ENCODE data around the gene AIP.

Gene AIP

GRCh38 chr11:67517784-67518552 lies 35.1 kb downstream of the AIP start:
- TF ChIP-seq Cebpa-rat (IDR thresholded peaks at IDR 0.05), result no peak
- no peaks in the 10 kb centered on the region for H3K36me3 ChIP-seq
- H3K27me3 ChIP-seq, result no peaks in the 10 kb centered on the region
- no peak overlapping the region for H3K9ac ChIP-seq
- no peak overlapping the region for H3K4me2 ChIP-seq
- no peak overlapping the region for H3K27ac ChIP-seq
- no peaks in the 10 kb centered on the region for H3K9me3 ChIP-seq
- H4K20me1 ChIP-seq, result no peaks in the 10 kb centered on the region
- H3K4me1 ChIP-seq, result no peaks in the 10 kb centered on the region
- H3K4me3 ChIP-seq, result no peak overlapping the region

- TF ChIP-seq Cebpa-rat (IDR thresholded peaks at IDR 0.05), result no peak
- Histone ChIP-seq H3K27me3 (no peaks in the 10 kb centered on the region), H3K4me3 (no peak overlapping the region), H3K4me1 (no peaks in the 10 kb centered on the region), H3K9ac (no peak overlapping the region), H3K36me3 (no peaks in the 10 kb centered on the region), H3K9me3 (no peaks in the 10 kb centered on the region), H4K20me1 (no peaks in the 10 kb centered on the region), H3K27ac (no peak overlapping the region), H3K4me2 (no peak overlapping the region)
Measured at GRCh38 chr11:67519726-67520125, 36.9 kb downstream of the AIP start.

GRCh38 chr11:67520856-67521824 lies 38.3 kb downstream of the AIP start:
- Histone ChIP-seq H3K36me3 (no peaks in the 10 kb centered on the region), H3K4me3 (no peak overlapping the region), H3K4me2 (no peak overlapping the region), H4K20me1 (no peaks in the 10 kb centered on the region), H3K27ac (no peak overlapping the region), H3K9me3 (no peaks in the 10 kb centered on the region), H3K27me3 (no peaks in the 10 kb centered on the region), H3K9ac (no peak overlapping the region), H3K4me1 (no peaks in the 10 kb centered on the region)
- TF ChIP-seq Cebpa-rat (IDR thresholded peaks at IDR 0.05), result no peak

- Histone ChIP-seq H3K36me3 (no peaks in the 10 kb centered on the region), H3K9ac (no peak overlapping the region), H3K4me2 (no peak overlapping the region), H3K4me1 (no peaks in the 10 kb centered on the region), H3K27ac (no peak overlapping the region), H4K20me1 (no peaks in the 10 kb centered on the region), H3K4me3 (no peak overlapping the region), H3K9me3 (no peaks in the 10 kb centered on the region), H3K27me3 (no peaks in the 10 kb centered on the region)
- no peak for TF ChIP-seq Cebpa-rat (IDR thresholded peaks at IDR 0.05)
Measured at GRCh38 chr11:67521924-67522323, 39.1 kb downstream of the AIP start.

GRCh38 chr11:67522338-67522737 lies 39.5 kb downstream of the AIP start:
- H3K36me3 ChIP-seq, result no peaks in the 10 kb centered on the region
- no peaks in the 10 kb centered on the region for H3K9me3 ChIP-seq
- H3K9ac ChIP-seq, result no peak overlapping the region
- H3K4me2 ChIP-seq, result no peak overlapping the region
- no peaks in the 10 kb centered on the region for H4K20me1 ChIP-seq
- H3K4me1 ChIP-seq, result no peaks in the 10 kb centered on the region
- H3K27me3 ChIP-seq, result no peaks in the 10 kb centered on the region
- H3K4me3 ChIP-seq, result no peak overlapping the region
- no peak overlapping the region for H3K27ac ChIP-seq
- no peak for TF ChIP-seq Cebpa-rat (IDR thresholded peaks at IDR 0.05)

GRCh38 chr11:67522844-67523555 lies 40.2 kb downstream of the AIP start, which contains the start of gene CABP2:
TSS of gene CABP2 (minus strand) at chr11:67523446. CDS start at chr11:67523326, 120 bp downstream.
- no peak for TF ChIP-seq Cebpa-rat (IDR thresholded peaks at IDR 0.05)
- H3K4me1 ChIP-seq, result no peaks in the 10 kb centered on the region
- no peaks in the 10 kb centered on the region for H3K9me3 ChIP-seq
- H3K27ac ChIP-seq, result no peak within 1 kb of the TSS
- no peaks in the 10 kb centered on the region for H4K20me1 ChIP-seq
- H3K9ac ChIP-seq, result no peak within 1 kb of the TSS
- H3K4me2 ChIP-seq, result no peak within 1 kb of the TSS
- no peaks in the 10 kb centered on the region for H3K36me3 ChIP-seq
- H3K4me3 ChIP-seq, result no peak within 1 kb of the TSS
- no peaks in the 10 kb centered on the region for H3K27me3 ChIP-seq

GRCh38 chr11:67523556-67524479 lies 41.0 kb downstream of the AIP start:
- Histone ChIP-seq H3K9me3 (no peaks in the 10 kb centered on the region), H3K36me3 (no peaks in the 10 kb centered on the region), H3K4me3 (no peak overlapping the region), H3K4me2 (no peak overlapping the region), H3K9ac (no peak overlapping the region), H3K27me3 (no peaks in the 10 kb centered on the region), H3K4me1 (no peaks in the 10 kb centered on the region), H4K20me1 (no peaks in the 10 kb centered on the region), H3K27ac (no peak overlapping the region)
- no peak for TF ChIP-seq Cebpa-rat (IDR thresholded peaks at IDR 0.05)

GRCh38 chr11:67524480-67524808 lies 41.6 kb downstream of the AIP start:
- Histone ChIP-seq H4K20me1 (no peaks in the 10 kb centered on the region), H3K27ac (no peak overlapping the region), H3K27me3 (no peaks in the 10 kb centered on the region), H3K4me3 (no peak overlapping the region), H3K9me3 (no peaks in the 10 kb centered on the region), H3K4me1 (peaks cover 3% of the 10 kb centered on the region), H3K36me3 (no peaks in the 10 kb centered on the region), H3K9ac (no peak overlapping the region), H3K4me2 (no peak overlapping the region)
- no peak for TF ChIP-seq Cebpa-rat (IDR thresholded peaks at IDR 0.05)

All from BLaER1 (cell line).